SK-N-SH treated with all-trans-retinoic acid at 6 μM for 48 hours (cell line): ENCODE results near the gene WDR90.

Experiments used
- ARNTL ChIP-seq: fragments of 450-650 bp; formaldehyde crosslinking; IDR thresholded peaks from 2 replicates; pipeline ENCODE4 v1.5.0; 2020; ENCODE audit warnings: low read depth, mild to moderate bottlenecking, moderate library complexity, borderline replicate concordance
- CSRNP3 ChIP-seq: fragments of 250-450 bp; sonication (Bioruptor Pico); IDR thresholded peaks from 2 replicates; pipeline ENCODE4 v1.5.1; 2021; ENCODE audit warnings: mild to moderate bottlenecking, moderate library complexity
- ESRRG ChIP-seq: fragments of 250-450 bp; sonication (Bioruptor Pico); IDR thresholded peaks from 2 replicates; pipeline ENCODE4 v1.6.1; 2021; ENCODE audit warnings: mild to moderate bottlenecking
- ISL1 ChIP-seq: fragments of 250-450 bp; sonication (Bioruptor Pico); IDR thresholded peaks from 2 replicates; pipeline ENCODE4 v2.1.2; 2022; ENCODE audit warnings: mild to moderate bottlenecking, moderate library complexity
- PATZ1 ChIP-seq: fragments of 250-450 bp; sonication (Bioruptor Pico); IDR thresholded peaks from 2 replicates; pipeline ENCODE4 v1.8.0; 2020; ENCODE audit warnings: mild to moderate bottlenecking, moderate library complexity, borderline replicate concordance
- PPARA ChIP-seq: fragments of 250-450 bp; sonication (Bioruptor Pico); IDR thresholded peaks from 2 replicates; pipeline ENCODE4 v1.5.0; 2020; ENCODE audit warnings: mild to moderate bottlenecking, borderline replicate concordance
- RARB ChIP-seq: fragments of 250-450 bp; sonication (Bioruptor Pico); IDR thresholded peaks from 2 replicates; pipeline ENCODE4 v1.8.0; 2021; ENCODE audit warnings: mild to moderate bottlenecking, moderate library complexity
- SNAI2 ChIP-seq: fragments of 250-450 bp; sonication (Bioruptor Pico); IDR thresholded peaks from 2 replicates; pipeline ENCODE4 v1.5.0; 2020; ENCODE audit warnings: mild to moderate bottlenecking, moderate library complexity
- TCF4 ChIP-seq: fragments of 250-450 bp; sonication (Bioruptor Pico); IDR thresholded peaks from 2 replicates; pipeline ENCODE4 v1.8.0; 2021; ENCODE audit warnings: mild to moderate bottlenecking, moderate library complexity, borderline replicate concordance
- TOX ChIP-seq: fragments of 250-450 bp; sonication (Bioruptor Pico); IDR thresholded peaks from 2 replicates; pipeline ENCODE4 v1.8.0; 2021; ENCODE audit warnings: mild to moderate bottlenecking, moderate library complexity, borderline replicate concordance
- ZNF565 ChIP-seq: fragments of 450-650 bp; formaldehyde crosslinking; conservative IDR thresholded peaks from 2 replicates; pipeline ENCODE4 v1.5.0; 2020; ENCODE audit warnings: low read depth, mild to moderate bottlenecking, moderate library complexity
- TF ChIP-seq, protein P1 (sequence below): fragments of 250-450 bp; sonication (Bioruptor Pico); IDR thresholded peaks from 2 replicates; pipeline ENCODE4 v1.8.0; 2021; ENCODE audit warnings: low read depth, mild to moderate bottlenecking, moderate library complexity, borderline replicate concordance

GRCh38 chr16:637081-638018 is 11.8 kb upstream of the WDR90 start:
- TF ChIP-seq PPARA (CRISPR knock-in tag), result no peak
- TF ChIP-seq, protein P1, sequence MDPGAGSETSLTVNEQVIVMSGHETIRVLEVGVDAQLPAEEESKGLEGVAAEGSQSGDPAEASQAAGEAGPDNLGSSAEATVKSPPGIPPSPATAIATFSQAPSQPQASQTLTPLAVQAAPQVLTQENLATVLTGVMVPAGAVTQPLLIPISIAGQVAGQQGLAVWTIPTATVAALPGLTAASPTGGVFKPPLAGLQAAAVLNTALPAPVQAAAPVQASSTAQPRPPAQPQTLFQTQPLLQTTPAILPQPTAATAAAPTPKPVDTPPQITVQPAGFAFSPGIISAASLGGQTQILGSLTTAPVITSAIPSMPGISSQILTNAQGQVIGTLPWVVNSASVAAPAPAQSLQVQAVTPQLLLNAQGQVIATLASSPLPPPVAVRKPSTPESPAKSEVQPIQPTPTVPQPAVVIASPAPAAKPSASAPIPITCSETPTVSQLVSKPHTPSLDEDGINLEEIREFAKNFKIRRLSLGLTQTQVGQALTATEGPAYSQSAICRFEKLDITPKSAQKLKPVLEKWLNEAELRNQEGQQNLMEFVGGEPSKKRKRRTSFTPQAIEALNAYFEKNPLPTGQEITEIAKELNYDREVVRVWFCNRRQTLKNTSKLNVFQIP (CRISPR knock-in tag), result no peak
- no peak for TF ChIP-seq ESRRG (CRISPR knock-in tag)
- no peak for TF ChIP-seq PATZ1 (CRISPR knock-in tag)
- TF ChIP-seq SNAI2 (CRISPR knock-in tag), result no peak
- TF ChIP-seq TCF4 (CRISPR knock-in tag), result no peak
- TF ChIP-seq ZNF565 (CRISPR knock-in tag), result no peak
- no peak for TF ChIP-seq ARNTL (CRISPR knock-in tag)
- TF ChIP-seq ISL1 (CRISPR knock-in tag), result no peak
- no peak for TF ChIP-seq TOX (CRISPR knock-in tag)
- TF ChIP-seq RARB (CRISPR knock-in tag), result no peak
- no peak for TF ChIP-seq CSRNP3 (CRISPR knock-in tag)
